ENCODE measurements around the gene PRRC2A. TPM values are rescaled to one million over a fixed set of nuclear protein-coding genes. Genes with fewer than 3 reads are reported as not detected.

PRRC2A gene
- polyA plus RNA-seq, result 122 TPM
- long read RNA-seq, donor 1, partial matches to known transcripts, result 20 of 21 reads
- long read RNA-seq, donor 1, other reads (novel, unspliced or antisense), result 0 of 21 reads
- long read RNA-seq, donor 2, partial matches to known transcripts, result 210 of 215 reads
- long read RNA-seq, donor 2, other reads (novel, unspliced or antisense), result 0 of 215 reads
- long read RNA-seq, donor 3, partial matches to known transcripts, result 144 of 148 reads
- long read RNA-seq, donor 3, other reads (novel, unspliced or antisense), result 0 of 148 reads
- long read RNA-seq, donor 4, result 0 reads
- long read RNA-seq, donor 5, full-length matches to known transcripts, result 4 of 54 reads
- long read RNA-seq, donor 5, partial matches to known transcripts, result 45 of 54 reads
- long read RNA-seq, donor 5, other reads (novel, unspliced or antisense), result 5 of 54 reads
- long read RNA-seq, donor 6, partial matches to known transcripts, result 138 of 164 reads
- long read RNA-seq, donor 6, other reads (novel, unspliced or antisense), result 24 of 164 reads
- long read RNA-seq, donor 7, partial matches to known transcripts, result 48 of 59 reads
- long read RNA-seq, donor 7, other reads (novel, unspliced or antisense), result 8 of 59 reads
- long read RNA-seq, donor 8, partial matches to known transcripts, result 190 of 203 reads
- long read RNA-seq, donor 8, other reads (novel, unspliced or antisense), result 5 of 203 reads
- long read RNA-seq, donor 9, partial matches to known transcripts, result 8 of 12 reads
- long read RNA-seq, donor 9, other reads (novel, unspliced or antisense), result 0 of 12 reads
- long read RNA-seq, donor 10, partial matches to known transcripts, result 93 of 107 reads
- long read RNA-seq, donor 10, other reads (novel, unspliced or antisense), result 8 of 107 reads
- long read RNA-seq, donor 11, full-length matches to known transcripts, result 5 of 67 reads
- long read RNA-seq, donor 11, partial matches to known transcripts, result 62 of 67 reads
- long read RNA-seq, donor 11, other reads (novel, unspliced or antisense), result 0 of 67 reads

- peaks cover 16% of the 10 kb centered on the region for H3K4me1 ChIP-seq (ENCODE audit: control insufficient read depth, insufficient read depth, low read length)
- H3K4me3 ChIP-seq (ENCODE audit: low read length), result peak within 1 kb of the TSS; percentile 92
- H3K9me3 ChIP-seq (ENCODE audit: control insufficient read depth, low read depth, low read length), result no peaks in the 10 kb centered on the region
- no peaks in the 10 kb centered on the region for H3K27me3 ChIP-seq (ENCODE audit: control insufficient read depth, insufficient read depth, low read length)
- peak in 1 of 2 donors; percentile 49 for DNase-seq
- peak within 1 kb of the TSS; percentile 98 for H3K27ac ChIP-seq (ENCODE audit: low read length)
- H3K36me3 ChIP-seq (ENCODE audit: control insufficient read depth, insufficient read depth, low read length), result peaks cover 32% of the 10 kb centered on the region
- WGBS (ENCODE audit: insufficient coverage, low lambda C conversion rate), result no CpG with 5 or more reads among the region's 67 CpGs
These were observed at the start of gene PRRC2A for GRCh38 chr6:31620586-31621319. Gene PRRC2A, plus strand, starts transcription at chr6:31620715. Its CDS starts 2,075 bp downstream, at chr6:31622790.

GRCh38 chr6:31572041-31572911 is 48.2 kb upstream of the PRRC2A start, which contains the start of gene LTA:
Gene LTA, plus strand, starts transcription at chr6:31572289. Its CDS starts 454 bp downstream, at chr6:31572743.
- Histone ChIP-seq H3K36me3 (ENCODE audit: control insufficient read depth, insufficient read depth, low read length) (no peaks in the 10 kb centered on the region), H3K4me3 (ENCODE audit: low read length) (no peak within 1 kb of the TSS), H3K9me3 (ENCODE audit: control insufficient read depth, low read depth, low read length) (no peaks in the 10 kb centered on the region), H3K27ac (ENCODE audit: low read length) (no peak within 1 kb of the TSS), H3K27me3 (ENCODE audit: control insufficient read depth, insufficient read depth, low read length) (peaks cover 26% of the 10 kb centered on the region), H3K4me1 (ENCODE audit: control insufficient read depth, insufficient read depth, low read length) (no peaks in the 10 kb centered on the region)
- no peak for DNase-seq
- WGBS (ENCODE audit: insufficient coverage, low lambda C conversion rate), result no CpG with 5 or more reads among the region's 27 CpGs

GRCh38 chr6:31573239-31574105 is 47.0 kb upstream of the PRRC2A start:
- H3K4me1 ChIP-seq (ENCODE audit: control insufficient read depth, insufficient read depth, low read length), result no peaks in the 10 kb centered on the region
- no peaks in the 10 kb centered on the region for H3K9me3 ChIP-seq (ENCODE audit: control insufficient read depth, low read depth, low read length)
- DNase-seq, result no peak
- no CpG with 5 or more reads among the region's 9 CpGs for WGBS (ENCODE audit: insufficient coverage, low lambda C conversion rate)
- H3K36me3 ChIP-seq (ENCODE audit: control insufficient read depth, insufficient read depth, low read length), result no peaks in the 10 kb centered on the region
- H3K27me3 ChIP-seq (ENCODE audit: control insufficient read depth, insufficient read depth, low read length), result peaks cover 22% of the 10 kb centered on the region
- no peak overlapping the region for H3K4me3 ChIP-seq (ENCODE audit: low read length)
- H3K27ac ChIP-seq (ENCODE audit: low read length), result no peak overlapping the region

- Histone ChIP-seq H3K36me3 (ENCODE audit: control insufficient read depth, insufficient read depth, low read length) (no peaks in the 10 kb centered on the region), H3K9me3 (ENCODE audit: control insufficient read depth, low read depth, low read length) (no peaks in the 10 kb centered on the region), H3K4me1 (ENCODE audit: control insufficient read depth, insufficient read depth, low read length) (no peaks in the 10 kb centered on the region), H3K4me3 (ENCODE audit: low read length) (no peak overlapping the region), H3K27me3 (ENCODE audit: control insufficient read depth, insufficient read depth, low read length) (peaks cover 22% of the 10 kb centered on the region), H3K27ac (ENCODE audit: low read length) (no peak overlapping the region)
- no peak for DNase-seq
- 100% methylated on average over 1 of the region's 14 CpGs for WGBS (ENCODE audit: insufficient coverage, low lambda C conversion rate)
These were observed 46.1 kb upstream of the PRRC2A start for GRCh38 chr6:31574106-31575061.

GRCh38 chr6:31575335-31575901 is 45.1 kb upstream of the PRRC2A start, which contains the start of gene TNF:
Gene TNF, plus strand, starts transcription at chr6:31575565. Its CDS starts 177 bp downstream, at chr6:31575742.
- DNase-seq, result no peak
- WGBS (ENCODE audit: insufficient coverage, low lambda C conversion rate), result no CpG with 5 or more reads among the region's 19 CpGs
- H3K27ac ChIP-seq (ENCODE audit: low read length), result no peak within 1 kb of the TSS

GRCh38 chr6:31575952-31576685 is 44.4 kb upstream of the PRRC2A start:
- 76% methylated on average over 5 of the region's 8 CpGs for WGBS (ENCODE audit: insufficient coverage, low lambda C conversion rate)
- H3K27ac ChIP-seq (ENCODE audit: low read length), result no peak overlapping the region
- no peaks in the 10 kb centered on the region for H3K36me3 ChIP-seq (ENCODE audit: control insufficient read depth, insufficient read depth, low read length)
- H3K4me3 ChIP-seq (ENCODE audit: low read length), result peak overlapping the region; percentile 30
- peaks cover 22% of the 10 kb centered on the region for H3K27me3 ChIP-seq (ENCODE audit: control insufficient read depth, insufficient read depth, low read length)
- H3K4me1 ChIP-seq (ENCODE audit: control insufficient read depth, insufficient read depth, low read length), result no peaks in the 10 kb centered on the region
- DNase-seq, result no peak
- H3K9me3 ChIP-seq (ENCODE audit: control insufficient read depth, low read depth, low read length), result peaks cover 3% of the 10 kb centered on the region

More at GRCh38 chr6:31575335-31575901, 45.1 kb upstream of the PRRC2A start, which contains the start of gene TNF:
- H3K4me3 ChIP-seq (ENCODE audit: low read length), result peak within 1 kb of the TSS; percentile 30
- H3K27me3 ChIP-seq (ENCODE audit: control insufficient read depth, insufficient read depth, low read length), result peaks cover 20% of the 10 kb centered on the region
- H3K4me1 ChIP-seq (ENCODE audit: control insufficient read depth, insufficient read depth, low read length), result no peaks in the 10 kb centered on the region
- no peaks in the 10 kb centered on the region for H3K36me3 ChIP-seq (ENCODE audit: control insufficient read depth, insufficient read depth, low read length)
- no peaks in the 10 kb centered on the region for H3K9me3 ChIP-seq (ENCODE audit: control insufficient read depth, low read depth, low read length)

- Histone ChIP-seq H3K27ac (ENCODE audit: low read length) (no peak overlapping the region), H3K36me3 (ENCODE audit: control insufficient read depth, insufficient read depth, low read length) (no peaks in the 10 kb centered on the region), H3K9me3 (ENCODE audit: control insufficient read depth, low read depth, low read length) (peaks cover 3% of the 10 kb centered on the region), H3K4me3 (ENCODE audit: low read length) (no peak overlapping the region), H3K4me1 (ENCODE audit: control insufficient read depth, insufficient read depth, low read length) (peaks cover 7% of the 10 kb centered on the region), H3K27me3 (ENCODE audit: control insufficient read depth, insufficient read depth, low read length) (peaks cover 26% of the 10 kb centered on the region)
- no peak for DNase-seq
- WGBS (ENCODE audit: insufficient coverage, low lambda C conversion rate), result no CpG with 5 or more reads among the region's 19 CpGs
These were observed 43.5 kb upstream of the PRRC2A start for GRCh38 chr6:31576897-31577578.
